Thyroid gland (tissue), 4 donors: ENCODE measurements around the gene PLA2G4D.

Source experiments
- CTCF ChIP-seq, 6 experiments: fragments of 200-600 bp in 3 of 6; fragments of 450-650 bp in 3 of 6; sonication (generic) in 3 of 6; IDR thresholded peaks; one replicate each; pipeline ENCODE4 v1.5.1; 2016 to 2019; ENCODE audit warnings: antibody characterized with exemption in 6 of 6, mild to moderate bottlenecking in 2 of 6, inconsistent platforms in 1 of 6, moderate library complexity in 1 of 6
- POLR2A ChIP-seq, 2 donors: fragments of 450-650 bp; IDR thresholded peaks; one replicate each; pipeline ENCODE4 v1.6.1; 2017; ENCODE audit warnings: antibody characterized with exemption in 2 of 2, mild to moderate bottlenecking in 2 of 2, moderate library complexity in 1 of 2

- TF ChIP-seq POLR2A (IDR thresholded peaks at IDR 0.05) (no peak), CTCF (IDR thresholded peaks at IDR 0.05) (no peak)
These were observed 72.8 kb downstream of the PLA2G4D start for GRCh38 chr15:42021593-42021992.
